GM10248 (cell line): Measurements from ENCODE around the gene TMEM245.

ENCODE experiments used
- CTCF ChIA-PET: fragments of 300-600 bp; sonication (Branson Sonifier 250); formaldehyde crosslinking; extraction: SDS; loops from one replicate; lab custom pipeline; 2021; ENCODE audit warnings: antibody characterized with exemption; lab: Yijun Ruan, JAX
- POLR2A ChIA-PET: fragments of 350-650 bp; sonication (Branson Sonifier 250); formaldehyde crosslinking; extraction: SDS; loops from one replicate; lab custom pipeline; 2020; ENCODE audit warnings: antibody characterized with exemption; lab: Yijun Ruan, JAX
- DNase-seq: peaks from one replicate; pipeline ENCODE4 v3.0.0; 2012; ENCODE audit errors: extremely low spot score
- TF ChIP-seq, protein P1 (sequence below): IDR thresholded peaks from 2 replicates; pipeline ENCODE4 v1.5.1; 2012; ENCODE audit warnings: mild to moderate bottlenecking, low read depth; ENCODE audit errors: extremely low read depth, missing control alignments, control extremely low read depth

TMEM245 gene

DNA sequence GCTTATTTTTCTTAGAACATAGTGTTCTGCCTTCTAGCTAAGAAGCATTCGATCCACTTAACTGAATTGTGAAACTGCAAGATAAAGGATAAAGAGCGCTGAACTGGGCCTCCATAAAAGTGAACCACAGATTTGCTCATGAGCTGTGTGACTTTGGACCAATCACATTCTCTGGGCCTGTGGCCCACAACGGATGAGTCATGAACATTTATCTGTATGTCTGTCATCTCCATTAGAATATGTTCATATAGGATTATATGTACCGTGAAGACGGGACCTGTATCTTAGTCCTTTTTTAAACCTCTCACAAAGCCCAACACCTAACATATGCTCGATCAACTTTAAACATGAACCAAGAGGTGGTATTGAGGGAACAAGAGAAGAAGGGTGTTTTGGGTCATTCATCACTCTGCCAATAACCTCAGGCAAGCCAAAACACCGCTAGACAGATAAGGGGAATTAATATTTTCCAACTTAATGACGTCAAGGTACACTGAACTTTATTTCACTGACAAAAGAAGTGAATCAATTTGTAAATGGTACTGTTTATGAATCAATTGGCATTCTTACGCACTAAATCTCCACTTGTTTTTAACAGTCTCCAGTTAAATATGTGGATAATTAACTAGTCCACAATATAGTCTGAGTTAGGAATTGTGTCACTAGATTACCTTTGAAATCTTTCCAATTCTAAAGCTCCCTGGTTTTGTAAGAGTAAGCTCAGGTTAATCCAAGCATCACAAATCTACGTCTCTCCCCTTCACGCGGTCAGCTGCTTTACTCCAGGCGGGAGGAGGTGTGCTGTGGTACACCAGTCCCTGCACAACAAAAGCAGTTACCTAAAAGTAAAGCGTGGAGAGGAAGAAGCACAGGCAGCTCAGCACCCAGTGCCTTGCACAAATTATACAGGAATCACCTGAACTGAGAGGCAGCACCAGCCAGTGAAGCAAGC, 1.6 kb downstream of the TMEM245 start:
- CTCF ChIA-PET: interaction anchor here (1.0 to 3.8 kb wide), 7 partner anchors 10 to 229 kb away, joined by 3 to 25 read pairs (median 4); no protein-coding TSS in a partner anchor
- TF ChIP-seq, protein P1, sequence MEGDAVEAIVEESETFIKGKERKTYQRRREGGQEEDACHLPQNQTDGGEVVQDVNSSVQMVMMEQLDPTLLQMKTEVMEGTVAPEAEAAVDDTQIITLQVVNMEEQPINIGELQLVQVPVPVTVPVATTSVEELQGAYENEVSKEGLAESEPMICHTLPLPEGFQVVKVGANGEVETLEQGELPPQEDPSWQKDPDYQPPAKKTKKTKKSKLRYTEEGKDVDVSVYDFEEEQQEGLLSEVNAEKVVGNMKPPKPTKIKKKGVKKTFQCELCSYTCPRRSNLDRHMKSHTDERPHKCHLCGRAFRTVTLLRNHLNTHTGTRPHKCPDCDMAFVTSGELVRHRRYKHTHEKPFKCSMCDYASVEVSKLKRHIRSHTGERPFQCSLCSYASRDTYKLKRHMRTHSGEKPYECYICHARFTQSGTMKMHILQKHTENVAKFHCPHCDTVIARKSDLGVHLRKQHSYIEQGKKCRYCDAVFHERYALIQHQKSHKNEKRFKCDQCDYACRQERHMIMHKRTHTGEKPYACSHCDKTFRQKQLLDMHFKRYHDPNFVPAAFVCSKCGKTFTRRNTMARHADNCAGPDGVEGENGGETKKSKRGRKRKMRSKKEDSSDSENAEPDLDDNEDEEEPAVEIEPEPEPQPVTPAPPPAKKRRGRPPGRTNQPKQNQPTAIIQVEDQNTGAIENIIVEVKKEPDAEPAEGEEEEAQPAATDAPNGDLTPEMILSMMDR: no peak
- DNase-seq: no peak
- POLR2A ChIA-PET: interaction anchor here (0.7 kb wide), 1 partner anchor 187 kb away, joined by 3 read pairs; no protein-coding TSS in a partner anchor

DNA sequence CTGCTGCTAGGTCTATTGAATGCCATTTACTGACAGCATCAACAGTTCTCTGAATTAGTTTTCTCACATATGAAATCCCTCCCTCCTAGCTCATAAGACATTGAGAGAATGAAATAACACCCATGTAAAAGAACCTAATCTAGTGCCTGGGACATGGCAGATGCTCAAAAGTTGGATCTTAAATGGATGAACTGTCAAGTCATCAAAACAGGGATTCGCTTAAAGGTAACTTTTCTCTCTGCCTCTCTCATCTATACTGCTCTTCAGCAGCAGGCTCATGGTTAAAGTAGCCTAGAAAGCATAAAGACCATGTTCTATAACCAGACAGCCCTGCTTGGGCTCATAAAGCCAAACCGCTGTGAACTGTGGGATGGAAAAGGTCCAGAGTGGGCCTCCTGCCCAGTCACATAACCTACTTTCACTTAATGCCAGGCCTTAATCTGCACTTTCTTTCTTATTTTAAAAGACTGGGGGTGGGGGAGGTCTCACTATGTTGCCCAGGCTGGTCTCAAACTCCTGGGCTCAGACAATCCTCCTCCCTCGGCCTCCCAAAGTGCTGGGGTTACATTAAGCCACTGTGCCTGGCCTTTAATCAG, 3.7 kb downstream of the TMEM245 start:
- no peak for DNase-seq
- ChIA-PET POLR2A (interaction anchor here (0.7 kb wide), 1 partner anchor 295 kb away, joined by 4 read pairs; no protein-coding TSS in a partner anchor), CTCF (no interaction called here)
- TF ChIP-seq, protein P1: no peak

DNA sequence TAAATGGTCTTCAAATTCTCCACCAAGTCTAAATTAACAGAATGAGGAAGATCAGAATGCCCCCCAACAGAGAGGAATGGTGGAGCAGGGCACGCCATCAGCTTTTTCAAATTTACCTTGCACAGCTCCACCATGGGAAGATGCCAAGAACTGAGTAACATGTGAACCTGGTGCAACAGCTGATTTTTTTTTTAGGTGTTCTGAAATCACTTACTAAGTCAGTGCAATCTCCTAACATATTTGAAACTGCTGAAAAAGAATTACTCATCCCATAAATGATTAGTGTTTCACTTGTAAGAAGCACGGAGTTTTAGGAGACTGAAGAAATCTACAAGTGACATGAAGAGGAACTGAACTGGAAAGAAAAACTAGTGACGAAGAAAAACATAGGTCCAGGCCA, 5.1 kb downstream of the TMEM245 start:
- CTCF ChIA-PET: no interaction called here
- TF ChIP-seq, protein P1: no peak
- POLR2A ChIA-PET: no interaction called here
- DNase-seq: no peak

DNA sequence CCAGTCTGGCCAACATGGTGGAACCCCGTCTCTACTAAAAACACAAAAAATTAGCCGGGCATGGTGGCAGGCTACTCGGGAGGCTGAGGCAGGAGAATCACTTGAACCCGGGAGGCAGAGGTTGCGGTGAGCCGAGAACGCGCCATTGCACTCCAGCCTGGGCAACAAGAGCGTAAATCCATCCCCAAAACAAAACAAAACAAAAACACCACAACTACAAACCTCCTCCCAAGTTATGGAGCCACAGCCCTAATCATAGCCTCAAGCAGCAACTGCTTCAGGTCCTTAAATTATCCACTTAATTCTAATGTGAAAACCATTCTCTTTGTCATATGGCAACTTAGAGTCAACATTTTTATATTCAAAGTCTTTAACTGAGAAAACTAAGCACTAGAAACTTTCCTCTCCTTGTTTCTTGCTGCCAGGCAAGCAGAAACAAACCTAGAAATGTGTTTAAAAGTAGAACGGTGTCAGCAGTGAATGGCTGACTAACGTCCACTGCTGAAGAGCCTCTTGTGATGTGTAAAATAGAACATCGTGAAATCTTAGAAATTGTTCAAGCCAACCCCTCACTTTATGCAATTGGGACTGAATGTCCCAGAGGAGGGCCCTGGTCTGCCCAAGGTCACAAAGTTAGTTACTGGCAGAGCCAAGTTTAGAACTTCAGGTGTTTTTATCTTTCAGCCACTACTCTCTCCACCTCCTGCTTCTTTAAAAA, 5.7 kb downstream of the TMEM245 start:
- DNase-seq: no peak
- CTCF ChIA-PET: no interaction called here
- POLR2A ChIA-PET: no interaction called here
- TF ChIP-seq, protein P1: no peak

DNA sequence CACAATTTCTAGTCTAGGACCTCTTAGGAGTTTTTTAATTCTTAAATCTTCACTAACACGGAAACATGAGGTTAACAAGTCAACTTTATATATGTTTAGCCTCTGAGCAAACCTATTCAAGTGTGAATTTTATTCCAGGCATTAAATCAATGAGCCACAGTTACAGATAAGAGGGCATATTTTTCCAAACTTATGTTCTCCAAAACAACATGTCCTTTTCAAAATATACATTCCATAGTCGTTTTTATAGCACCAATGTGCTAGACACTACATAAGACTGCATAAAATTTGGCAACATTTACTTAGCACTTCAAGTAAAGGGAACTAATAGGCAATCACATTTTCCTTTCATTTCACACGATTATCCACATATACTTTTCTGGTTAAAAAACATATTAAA, 6.5 kb downstream of the TMEM245 start:
- ChIA-PET CTCF (no interaction called here), POLR2A (no interaction called here)
- DNase-seq: no peak
- TF ChIP-seq, protein P1: no peak
